Measurements from ENCODE around the gene CCDC40.

The CCDC40 gene

GRCh38 chr17:80009391-80010282 is 26.8 kb upstream of the CCDC40 start:
- TF ChIP-seq SIN3A (IDR thresholded peaks at IDR 0.05; ENCODE audit: borderline replicate concordance, insufficient read depth, low read length), result no peak
- TF ChIP-seq TAF1 (IDR thresholded peaks at IDR 0.05; ENCODE audit: borderline replicate concordance, insufficient read depth, low read length), result no peak
- TF ChIP-seq REST (IDR thresholded peaks at IDR 0.05; ENCODE audit: insufficient read depth in 1 of 2, low read depth in 2 of 2, low read length in 2 of 2), result no peak
- TF ChIP-seq FOXP2 (optimal IDR thresholded peaks at IDR 0.05; ENCODE audit: borderline replicate concordance, extremely low read depth, extremely low read length, insufficient read depth), result no peak
- no peak for TF ChIP-seq POLR2AphosphoS5 (IDR thresholded peaks at IDR 0.05; ENCODE audit: low read depth, low read length)

- TF ChIP-seq SIN3A (IDR thresholded peaks at IDR 0.05; ENCODE audit: borderline replicate concordance, insufficient read depth, low read length) (no peak), TAF1 (IDR thresholded peaks at IDR 0.05; ENCODE audit: borderline replicate concordance, insufficient read depth, low read length) (no peak), REST (IDR thresholded peaks at IDR 0.05; ENCODE audit: insufficient read depth in 1 of 2, low read depth in 2 of 2, low read length in 2 of 2) (no peak), POLR2AphosphoS5 (IDR thresholded peaks at IDR 0.05; ENCODE audit: low read depth, low read length) (no peak), FOXP2 (optimal IDR thresholded peaks at IDR 0.05; ENCODE audit: borderline replicate concordance, extremely low read depth, extremely low read length, insufficient read depth) (no peak)
Measured at GRCh38 chr17:80010283-80010858, 26.1 kb upstream of the CCDC40 start.

- TF ChIP-seq SIN3A (IDR thresholded peaks at IDR 0.05; ENCODE audit: borderline replicate concordance, insufficient read depth, low read length), result no peak
- no peak for TF ChIP-seq REST (IDR thresholded peaks at IDR 0.05; ENCODE audit: insufficient read depth in 1 of 2, low read depth in 2 of 2, low read length in 2 of 2)
- no peak for TF ChIP-seq POLR2AphosphoS5 (IDR thresholded peaks at IDR 0.05; ENCODE audit: low read depth, low read length)
- TF ChIP-seq TAF1 (IDR thresholded peaks at IDR 0.05; ENCODE audit: borderline replicate concordance, insufficient read depth, low read length), result no peak
- TF ChIP-seq FOXP2 (optimal IDR thresholded peaks at IDR 0.05; ENCODE audit: borderline replicate concordance, extremely low read depth, extremely low read length, insufficient read depth), result no peak
Measured at GRCh38 chr17:80011989-80012555, 24.4 kb upstream of the CCDC40 start.

- TF ChIP-seq FOXP2 (optimal IDR thresholded peaks at IDR 0.05; ENCODE audit: borderline replicate concordance, extremely low read depth, extremely low read length, insufficient read depth) (no peak), POLR2AphosphoS5 (IDR thresholded peaks at IDR 0.05; ENCODE audit: low read depth, low read length) (no peak), TAF1 (IDR thresholded peaks at IDR 0.05; ENCODE audit: borderline replicate concordance, insufficient read depth, low read length) (no peak), SIN3A (IDR thresholded peaks at IDR 0.05; ENCODE audit: borderline replicate concordance, insufficient read depth, low read length) (no peak), REST (IDR thresholded peaks at IDR 0.05; ENCODE audit: insufficient read depth in 1 of 2, low read depth in 2 of 2, low read length in 2 of 2) (no peak)
Measured at GRCh38 chr17:80012765-80013741, 23.4 kb upstream of the CCDC40 start.

Data from PFSK-1 (cell line).